HCT116 (cell line): ENCODE data around the gene DIO1. TPM values are rescaled to one million over a fixed set of nuclear protein-coding genes. Genes with fewer than 3 reads are reported as not detected.

Source experiments
- ATAC-seq: fragments of 200-7000 bp; cut with Tn5 transposase; 2 replicates; pipeline ENCODE4 v1.9.1; 2020; ENCODE audit warnings: mild to moderate bottlenecking, moderate library complexity
- BruUV-seq: library from RNA; stranded (reverse); fragments of 400-500 nt; replicated peaks from 2 replicates; lab custom pipeline; 2021; lab: Mats Ljungman, UMichigan
- CTCF ChIA-PET: fragments of 300-600 bp; sonication (Branson Sonifier 250); formaldehyde crosslinking; loops from one replicate; lab custom pipeline; 2021; ENCODE audit warnings: antibody characterized with exemption; lab: Charles Lee
- POLR2A ChIA-PET: fragments of 300-600, 350-600 bp; sonication (Branson Sonifier 250); formaldehyde crosslinking; loops from one replicate; lab custom pipeline; 2021; ENCODE audit warnings: antibody characterized with exemption; lab: Charles Lee
- RAD21 ChIA-PET, 2 experiments: fragments of 300-600 bp; sonication (Branson Sonifier 250); formaldehyde crosslinking; loops; one replicate each; lab custom pipeline; 2023; ENCODE audit warnings: low total read pairs in 2 of 2; ENCODE audit not compliant: uncharacterized antibody in 2 of 2, unreplicated experiment in 2 of 2, low non-redundant PET in 1 of 2; lab: Charles Lee
- DNase-seq: peaks from one replicate; pipeline ENCODE4 v3.0.0-alpha.2; 2010; ENCODE audit warnings: low read depth, low spot score
- H2AFZ ChIP-seq: fragments of 200-600 bp; shearing (Covaris generic), sonication (generic); 2 replicates; pipeline ENCODE4 v1.6.1; 2017; ENCODE audit warnings: low read depth, mixed run types, mixed read lengths, antibody characterized with exemption, low read length; ENCODE audit not compliant: poor library complexity, severe bottlenecking
- H3K27ac ChIP-seq: 2 replicates; pipeline ENCODE4 v1.5.1; 2012; ENCODE audit warnings: low read depth, low read length
- H3K27me3 ChIP-seq: fragments of 200-600 bp; sonication (generic); 2 replicates; pipeline ENCODE4 v1.6.1; 2016; ENCODE audit warnings: mixed run types, low read length, mixed read lengths; ENCODE audit not compliant: insufficient read depth
- H3K36me3 ChIP-seq, 2 experiments: fragments of 200-500 bp in 1 of 2; fragments of 200-600 bp in 1 of 2; sonication (Bioruptor generic) in 1 of 2; sonication (generic) in 1 of 2; 2 replicates each; pipeline versions ENCODE4 v1.5.1 to v1.6.1; 2014 to 2016; ENCODE audit warnings: low read length in 2 of 2, inconsistent platforms in 1 of 2, mixed read lengths in 1 of 2, mixed run types in 1 of 2; ENCODE audit not compliant: insufficient read depth in 2 of 2, control insufficient read depth in 1 of 2
- H3K4me1 ChIP-seq, 2 experiments: fragments of 200-600 bp in 1 of 2; sonication (generic) in 1 of 2; 2 replicates each; pipeline versions ENCODE4 v1.5.1 to v1.6.1; 2012 to 2017; ENCODE audit warnings: low read length in 2 of 2, inconsistent platforms in 1 of 2, mild to moderate bottlenecking in 1 of 2, mixed read lengths in 1 of 2, mixed run types in 1 of 2, moderate library complexity in 1 of 2; ENCODE audit not compliant: insufficient read depth in 2 of 2, control insufficient read depth in 1 of 2
- H3K4me2 ChIP-seq: fragments of 200-600 bp; sonication (generic); 2 replicates; pipeline ENCODE4 v1.6.1; 2017; ENCODE audit warnings: mixed run types, low read length, mixed read lengths
- H3K4me3 ChIP-seq, 2 experiments: fragments of 200-600 bp in 1 of 2; sonication (generic) in 1 of 2; replicated peaks in 1 of 2; 2 replicates each; pipeline ENCODE4 v1.5.1; 2011 to 2016; ENCODE audit warnings: low read length in 2 of 2, control low read depth in 1 of 2, low read depth in 1 of 2, mild to moderate bottlenecking in 1 of 2, mixed read lengths in 1 of 2, mixed run types in 1 of 2
- H3K79me2 ChIP-seq: fragments of 200-600 bp; sonication (generic); 2 replicates; pipeline ENCODE4 v1.6.1; 2017; ENCODE audit warnings: mild to moderate bottlenecking, mixed run types, low read length, moderate library complexity, mixed read lengths; ENCODE audit not compliant: insufficient read depth
- H3K9ac ChIP-seq: fragments of 200-600 bp; sonication (generic); 2 replicates; pipeline ENCODE4 v1.6.1; 2016; ENCODE audit warnings: low read length, mixed read lengths
- H3K9me2 ChIP-seq: fragments of 200-600 bp; sonication (generic), shearing (Covaris generic); 2 replicates; pipeline ENCODE4 v1.6.1; 2017; ENCODE audit warnings: mixed run types, mild to moderate bottlenecking, moderate library complexity; ENCODE audit not compliant: insufficient read depth
- H3K9me3 ChIP-seq, 2 experiments: fragments of 200-500 bp in 1 of 2; fragments of 200-600 bp in 1 of 2; sonication (Bioruptor generic) in 1 of 2; sonication (generic) in 1 of 2; 2 replicates each; pipeline ENCODE4 v1.6.1; 2014 to 2017; ENCODE audit warnings: low read length in 2 of 2, mixed read lengths in 2 of 2, inconsistent platforms in 1 of 2, low read depth in 1 of 2, mild to moderate bottlenecking in 1 of 2, mixed run types in 1 of 2, moderate library complexity in 1 of 2; ENCODE audit not compliant: control insufficient read depth in 1 of 2, insufficient read depth in 1 of 2
- H4K20me1 ChIP-seq: fragments of 200-600 bp; sonication (generic), shearing (Covaris generic); 2 replicates; pipeline ENCODE4 v1.6.1; 2017; ENCODE audit warnings: mixed run types, mild to moderate bottlenecking, moderate library complexity; ENCODE audit not compliant: insufficient read depth
- EGR1 ChIP-seq: IDR thresholded peaks from 2 replicates; pipeline ENCODE4 v1.6.1; 2012; ENCODE audit warnings: low read depth
- intact Hi-C: fragments of 100-400 bp; cut with micrococcal nuclease; formaldehyde crosslinking; loops from 2 replicates; pipeline ENCODE4 v1.10.0; 2022
- total RNA-seq: library from RNA; stranded (reverse); gene quantifications from one replicate; pipeline ENCODE4 v1.2.1, GENCODE V29; 2021; ENCODE audit not compliant: unreplicated experiment
- TF ChIP-seq, protein P1 (sequence below): IDR thresholded peaks from 2 replicates; pipeline ENCODE4 v1.6.1; 2012
- TF ChIP-seq, protein P2 (sequence below): IDR thresholded peaks from 2 replicates; pipeline ENCODE4 v1.6.1; 2011; ENCODE audit warnings: mild to moderate bottlenecking, low read length, moderate library complexity; ENCODE audit not compliant: insufficient replicate concordance; ENCODE audit errors: extremely low read depth
- TF ChIP-seq, protein P3 (sequence below): IDR thresholded peaks from 2 replicates; pipeline ENCODE4 v1.6.1; 2012

The DIO1 gene
- total RNA-seq, 1 experiment from 2014 or later, result not detected

DNA sequence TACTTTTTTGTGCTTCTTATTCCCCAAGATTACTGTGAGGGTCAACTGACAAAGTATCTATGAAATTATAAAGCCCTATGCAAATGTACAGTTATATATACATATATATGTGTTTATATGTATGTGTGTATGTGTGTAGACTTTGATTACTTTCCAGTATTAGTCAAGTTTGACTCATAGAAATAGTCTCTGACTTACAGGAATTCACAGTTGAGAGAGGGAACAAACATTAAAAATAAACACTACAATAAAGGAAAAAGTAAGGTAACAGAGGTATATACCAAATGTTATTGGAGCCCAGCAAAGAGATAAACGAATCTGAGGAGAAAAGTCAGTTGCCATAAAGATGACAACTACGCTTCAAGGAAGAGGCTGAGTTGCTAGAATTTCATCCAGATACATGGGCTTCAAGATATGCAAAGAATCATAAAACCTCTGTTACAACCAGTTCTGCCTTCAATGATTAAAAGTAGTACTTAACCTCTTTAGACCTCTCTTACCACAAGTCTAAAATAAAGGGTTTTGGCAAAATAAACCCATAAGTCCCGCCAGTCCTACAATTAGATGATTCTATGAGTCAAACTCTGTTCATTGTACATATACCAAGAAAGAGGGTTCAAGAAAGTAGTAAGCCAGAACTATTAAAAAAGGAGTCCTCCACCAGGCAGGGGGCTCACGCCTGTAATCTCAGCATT, 44.3 kb downstream of the DIO1 start:
- RAD21 ChIA-PET, result no interaction called here
- no TSS peak for BruUV-seq
- H3K4me3 ChIP-seq, result no peak overlapping the region
- no peak overlapping the region for H2AFZ ChIP-seq
- H3K4me2 ChIP-seq, result no peak overlapping the region
- H3K9ac ChIP-seq, result no peak overlapping the region
- H3K27ac ChIP-seq, result no peak overlapping the region
- H3K9me3 ChIP-seq, result peaks cover 6% of the 10 kb centered on the region in 2 experiments; a peak in 3 of 4 replicates
- POLR2A ChIA-PET, result no interaction called here
- no peaks in the 10 kb centered on the region for H4K20me1 ChIP-seq
- no peak for DNase-seq
- TF ChIP-seq, protein P1, sequence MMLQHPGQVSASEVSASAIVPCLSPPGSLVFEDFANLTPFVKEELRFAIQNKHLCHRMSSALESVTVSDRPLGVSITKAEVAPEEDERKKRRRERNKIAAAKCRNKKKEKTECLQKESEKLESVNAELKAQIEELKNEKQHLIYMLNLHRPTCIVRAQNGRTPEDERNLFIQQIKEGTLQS, result no peak
- TF ChIP-seq, protein P2, sequence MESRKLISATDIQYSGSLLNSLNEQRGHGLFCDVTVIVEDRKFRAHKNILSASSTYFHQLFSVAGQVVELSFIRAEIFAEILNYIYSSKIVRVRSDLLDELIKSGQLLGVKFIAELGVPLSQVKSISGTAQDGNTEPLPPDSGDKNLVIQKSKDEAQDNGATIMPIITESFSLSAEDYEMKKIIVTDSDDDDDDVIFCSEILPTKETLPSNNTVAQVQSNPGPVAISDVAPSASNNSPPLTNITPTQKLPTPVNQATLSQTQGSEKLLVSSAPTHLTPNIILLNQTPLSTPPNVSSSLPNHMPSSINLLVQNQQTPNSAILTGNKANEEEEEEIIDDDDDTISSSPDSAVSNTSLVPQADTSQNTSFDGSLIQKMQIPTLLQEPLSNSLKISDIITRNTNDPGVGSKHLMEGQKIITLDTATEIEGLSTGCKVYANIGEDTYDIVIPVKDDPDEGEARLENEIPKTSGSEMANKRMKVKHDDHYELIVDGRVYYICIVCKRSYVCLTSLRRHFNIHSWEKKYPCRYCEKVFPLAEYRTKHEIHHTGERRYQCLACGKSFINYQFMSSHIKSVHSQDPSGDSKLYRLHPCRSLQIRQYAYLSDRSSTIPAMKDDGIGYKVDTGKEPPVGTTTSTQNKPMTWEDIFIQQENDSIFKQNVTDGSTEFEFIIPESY, result no peak
- TF ChIP-seq, protein P3, sequence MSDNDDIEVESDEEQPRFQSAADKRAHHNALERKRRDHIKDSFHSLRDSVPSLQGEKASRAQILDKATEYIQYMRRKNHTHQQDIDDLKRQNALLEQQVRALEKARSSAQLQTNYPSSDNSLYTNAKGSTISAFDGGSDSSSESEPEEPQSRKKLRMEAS, result no peak
- no peak for TF ChIP-seq EGR1
- H3K9me2 ChIP-seq, result no peaks in the 10 kb centered on the region
- CTCF ChIA-PET, result interaction anchor here (0.7 kb wide), 1 partner anchor 53 kb away, joined by 3 read pairs; no protein-coding TSS in a partner anchor
- H3K36me3 ChIP-seq, result peaks cover 5 to 9% of the 10 kb centered on the region in 2 experiments; a peak in 2 of 4 replicates
- H3K27me3 ChIP-seq, result no peaks in the 10 kb centered on the region
- no peak for ATAC-seq
- peaks cover 30% of the 10 kb centered on the region for H3K79me2 ChIP-seq
- peaks cover 0 to 8% of the 10 kb centered on the region in 2 experiments; a peak in 2 of 4 replicates for H3K4me1 ChIP-seq
- intact Hi-C loops, result no loop called here
